IMR-90 (cell line): ENCODE measurements around the gene TMEM256. TPM values are rescaled to one million over a fixed set of nuclear protein-coding genes. Genes with fewer than 3 reads are reported as not detected.
A peak's percentile ranks its signal among the peaks of the same experiment; 100 is the strongest.

Experiments
- ATAC-seq: fragments of 200-7000 bp; cut with Tn5 transposase; 2 replicates; pipeline ENCODE4 v1.9.1; 2020; ENCODE audit warnings: low read depth, mild to moderate bottlenecking, moderate library complexity
- BruUV-seq: library from RNA; stranded (reverse); fragments of 400-500 nt; replicated peaks from 2 replicates; lab custom pipeline; 2021; lab: Mats Ljungman, UMichigan
- CTCF ChIA-PET: fragments of 300-600 bp; formaldehyde crosslinking; extraction: SDS; loops from one replicate; lab custom pipeline; 2021; ENCODE audit warnings: antibody characterized with exemption; lab: Yijun Ruan, JAX
- POLR2A ChIA-PET: fragments of 300-600 bp; sonication (Branson Sonifier 250); formaldehyde crosslinking; loops from one replicate; lab custom pipeline; 2022; ENCODE audit warnings: antibody characterized with exemption; ENCODE audit not compliant: unreplicated experiment; lab: Charles Lee
- DNase-seq: peaks from one replicate; pipeline ENCODE4 v3.0.0; 2013
- H2AFZ ChIP-seq: replicated peaks from 2 replicates; pipeline ENCODE3; 2013; ENCODE audit warnings: low read length, mild to moderate bottlenecking; ENCODE audit not compliant: poor library complexity
- H2AK5ac ChIP-seq: 2 replicates; pipeline ENCODE4 v1.6.1; 2013; ENCODE audit warnings: low read depth, low read length, inconsistent platforms
- H2AK9ac ChIP-seq: replicated peaks from 2 replicates; pipeline ENCODE3; 2013; ENCODE audit warnings: mild to moderate bottlenecking, low read depth, low read length, moderate library complexity; ENCODE audit not compliant: poor library complexity
- H2BK120ac ChIP-seq: 2 replicates; pipeline ENCODE4 v1.6.1; 2013; ENCODE audit warnings: low read depth, low read length, inconsistent platforms
- H2BK15ac ChIP-seq: 3 replicates; pipeline ENCODE4 v1.6.1; 2013; ENCODE audit warnings: low read depth, low read length, inconsistent platforms
- H2BK20ac ChIP-seq: 2 replicates; pipeline ENCODE4 v1.6.1; 2013; ENCODE audit warnings: low read depth, mild to moderate bottlenecking, inconsistent platforms, low read length, moderate library complexity
- H2BK5ac ChIP-seq: 2 replicates; pipeline ENCODE4 v1.6.1; 2013; ENCODE audit warnings: mild to moderate bottlenecking, low read depth, low read length, inconsistent platforms; ENCODE audit not compliant: poor library complexity, severe bottlenecking
- H3K14ac ChIP-seq: replicated peaks from 2 replicates; pipeline ENCODE4 v1.6.1; 2013; ENCODE audit warnings: low read depth, low read length, inconsistent platforms
- H3K18ac ChIP-seq: 2 replicates; pipeline ENCODE4 v1.6.1; 2013; ENCODE audit warnings: low read depth, low read length, control low read depth
- H3K23ac ChIP-seq: 2 replicates; pipeline ENCODE4 v1.6.1; 2013; ENCODE audit warnings: low read depth, low read length, inconsistent platforms
- H3K27ac ChIP-seq: 2 replicates; pipeline ENCODE4 v1.5.1; 2013; ENCODE audit warnings: mild to moderate bottlenecking, control low read depth, low read length; ENCODE audit not compliant: insufficient read depth
- H3K27me3 ChIP-seq: 2 replicates; pipeline ENCODE4 v1.6.1; 2013; ENCODE audit warnings: low read length; ENCODE audit not compliant: control insufficient read depth, insufficient read depth
- H3K36me3 ChIP-seq: 2 replicates; pipeline ENCODE4 v1.6.1; 2013; ENCODE audit warnings: low read length, mixed read lengths; ENCODE audit not compliant: control insufficient read depth, insufficient read depth
- H3K4ac ChIP-seq: 2 replicates; pipeline ENCODE4 v1.6.1; 2013; ENCODE audit warnings: low read depth, low read length, inconsistent platforms
- H3K4me1 ChIP-seq: 2 replicates; pipeline ENCODE4 v1.6.1; 2013; ENCODE audit warnings: low read length, mixed read lengths; ENCODE audit not compliant: control insufficient read depth, insufficient read depth
- H3K4me2 ChIP-seq: 2 replicates; pipeline ENCODE4 v1.6.1; 2013; ENCODE audit warnings: low read depth, mild to moderate bottlenecking, control low read depth, low read length, moderate library complexity
- H3K4me3 ChIP-seq: 2 replicates; pipeline ENCODE4 v1.5.1; 2013; ENCODE audit warnings: low read depth, mild to moderate bottlenecking, control low read depth, low read length, moderate library complexity; ENCODE audit not compliant: insufficient read depth
- H3K56ac ChIP-seq: 2 replicates; pipeline ENCODE4 v1.6.1; 2013; ENCODE audit warnings: low read length, inconsistent platforms; ENCODE audit not compliant: insufficient read depth; ENCODE audit errors: extremely low read depth
- H3K79me1 ChIP-seq, 2 experiments: 2 replicates each; pipeline ENCODE4 v1.6.1; 2013; ENCODE audit warnings: low read length in 2 of 2, inconsistent platforms in 1 of 2, low read depth in 1 of 2
- H3K9ac ChIP-seq: 2 replicates; pipeline ENCODE4 v1.6.1; 2013; ENCODE audit warnings: low read depth, low read length, control low read depth
- H3K9me1 ChIP-seq: 2 replicates; pipeline ENCODE4 v1.6.1; 2013; ENCODE audit warnings: low read length, inconsistent platforms; ENCODE audit not compliant: insufficient read depth
- H3K9me3 ChIP-seq: 2 replicates; pipeline ENCODE4 v1.6.1; 2013; ENCODE audit warnings: low read length; ENCODE audit not compliant: control insufficient read depth, insufficient read depth
- H4K20me1 ChIP-seq: 2 replicates; pipeline ENCODE4 v1.6.1; 2013; ENCODE audit warnings: low read length, inconsistent platforms; ENCODE audit not compliant: insufficient read depth
- H4K5ac ChIP-seq: 2 replicates; pipeline ENCODE4 v1.6.1; 2013; ENCODE audit warnings: mild to moderate bottlenecking, low read depth, low read length, control low read depth
- H4K8ac ChIP-seq, 2 experiments: 2 replicates each; pipeline ENCODE4 v1.6.1; 2013; ENCODE audit warnings: low read depth in 2 of 2, low read length in 2 of 2, control low read depth in 1 of 2, inconsistent platforms in 1 of 2
- H4K91ac ChIP-seq: 2 replicates; pipeline ENCODE4 v1.6.1; 2013; ENCODE audit warnings: low read depth, low read length, inconsistent platforms; ENCODE audit not compliant: insufficient read depth
- BHLHE40 ChIP-seq: fragments of 150-350 bp; IDR thresholded peaks from 2 replicates; pipeline ENCODE4 v1.6.1; 2016; ENCODE audit warnings: mild to moderate bottlenecking, low read depth, low read length
- CEBPB ChIP-seq: IDR thresholded peaks from 2 replicates; pipeline ENCODE4 v1.6.1; 2012; ENCODE audit warnings: low read depth, low read length, improper control_type of control experiment
- CHD1 ChIP-seq: IDR thresholded peaks from 2 replicates; pipeline ENCODE4 v1.6.1; 2012; ENCODE audit warnings: low read depth, low read length, improper control_type of control experiment
- CTCF ChIP-seq: conservative IDR thresholded peaks from 2 replicates; pipeline ENCODE4 v1.5.1; 2012; ENCODE audit warnings: mild to moderate bottlenecking, low read depth, low read length, improper control_type of control experiment
- FOS ChIP-seq: fragments of 150-350 bp; IDR thresholded peaks from 2 replicates; pipeline ENCODE4 v1.6.1; 2016; ENCODE audit warnings: low read depth, low read length
- MAZ ChIP-seq: IDR thresholded peaks from 2 replicates; pipeline ENCODE4 v1.6.1; 2012; ENCODE audit warnings: low read depth, mild to moderate bottlenecking, low read length, improper control_type of control experiment, moderate library complexity, borderline replicate concordance
- POLR2A ChIP-seq: IDR thresholded peaks from 2 replicates; pipeline ENCODE4 v1.6.1; 2012; ENCODE audit warnings: mild to moderate bottlenecking, low read depth, low read length
- RAD21 ChIP-seq: IDR thresholded peaks from 2 replicates; pipeline ENCODE4 v1.6.1; 2012; ENCODE audit warnings: low read length, improper control_type of control experiment
- RCOR1 ChIP-seq: IDR thresholded peaks from 2 replicates; pipeline ENCODE4 v1.6.1; 2012; ENCODE audit warnings: mild to moderate bottlenecking, low read length, improper control_type of control experiment; ENCODE audit not compliant: insufficient replicate concordance
- SMC3 ChIP-seq: fragments of 150-350 bp; IDR thresholded peaks from 2 replicates; pipeline ENCODE4 v1.6.1; 2016; ENCODE audit warnings: low read depth, mild to moderate bottlenecking, antibody characterized with exemption, low read length, moderate library complexity
- WGBS, 2 experiments: methylation state at CpG; one replicate each; pipeline versions ENCODE4 v1.1.5 to v1.1.7; 2013; ENCODE audit warnings: missing lambda C conversion rate in 2 of 2; ENCODE audit not compliant: insufficient read length in 1 of 2; ENCODE audit errors: extremely low coverage in 2 of 2; 5-methylcytosine and 5-hydroxymethylcytosine counted together
- dilution Hi-C: fragments of 300-500 bp; cut with HindIII; formaldehyde crosslinking; loops from one replicate; pipeline ENCODE4 v1.14.3; 2018; ENCODE audit warnings: low sequenced_read_pairs; ENCODE audit not compliant: unreplicated experiment
- in situ Hi-C: fragments of 300-500 bp; cut with MboI; formaldehyde crosslinking; loops from 3 replicates; pipeline ENCODE4 v1.14.3; 2019; ENCODE audit warnings: low sequenced_read_pairs, inconsistent platforms, mixed read lengths
- intact Hi-C: fragments of 100-400 bp; cut with micrococcal nuclease; formaldehyde crosslinking; loops from 2 replicates; pipeline ENCODE4 v1.10.0; 2022
- polyA plus RNA-seq, 3 experiments: library from polyadenylated mRNA; depleted of rRNA; stranded (reverse); fragments of >200 nt; gene quantifications; 2 replicates each; pipeline ENCODE4 v1.2.3, GENCODE V29; 2012; ENCODE audit warnings: low replicate concordance in 1 of 3
- total RNA-seq: library from RNA; depleted of rRNA; stranded (reverse); fragments of >200 nt; gene quantifications from 2 replicates; pipeline ENCODE4 v1.2.3, GENCODE V29; 2012

TMEM256 gene
- total and polyA plus RNA-seq, 2 of the 4 experiments (the other 2 are of a cell fraction) = 38.4 to 174 TPM

- TSS peak; percentile 80 for BruUV-seq
These were observed 13.7 kb downstream of the TMEM256 start for GRCh38 chr17:7389924-7390910.

More at GRCh38 chr17:7389924-7390910, 13.7 kb downstream of the TMEM256 start:
- H2AK5ac ChIP-seq = no peak overlapping the region
- peaks cover 3% of the 10 kb centered on the region; the same call in 1 of the 2 replicates for H3K9me1 ChIP-seq
- no peak overlapping the region for H3K4ac ChIP-seq
- no peak overlapping the region for H3K27ac ChIP-seq
- H3K79me1 ChIP-seq = peaks cover 14 to 27% of the 10 kb centered on the region in 2 experiments
- no peak overlapping the region for H2BK20ac ChIP-seq
- no peak overlapping the region for H3K18ac ChIP-seq
- no peak overlapping the region for H4K91ac ChIP-seq
- no peak for ATAC-seq
- H3K36me3 ChIP-seq = peaks cover 44% of the 10 kb centered on the region
- H4K20me1 ChIP-seq = no peaks in the 10 kb centered on the region
- 60% methylated on average over 1 of the region's 19 CpGs; no CpG with 5 or more reads in 1 of the 2 experiments for WGBS, 2 experiments
- H2AFZ ChIP-seq = no peak overlapping the region
- no peak overlapping the region for H3K4me2 ChIP-seq
- H3K9me3 ChIP-seq = no peaks in the 10 kb centered on the region
- H3K9ac ChIP-seq = no peak overlapping the region
- CTCF ChIA-PET = no interaction called here
- no peak overlapping the region for H2BK120ac ChIP-seq
- H2BK15ac ChIP-seq = no peak overlapping the region
- no peak overlapping the region for H4K5ac ChIP-seq
- H3K23ac ChIP-seq = no peak overlapping the region
- POLR2A ChIA-PET = no interaction called here
- peaks cover 8% of the 10 kb centered on the region for H3K4me1 ChIP-seq
- no peak overlapping the region for H2AK9ac ChIP-seq
- no peak overlapping the region for H3K56ac ChIP-seq
- dilution Hi-C loops = no loop called here
- in situ Hi-C loops = loop anchor here (5.0 kb wide), 1 partner anchor 33 kb away; the partner anchor contains the start of gene TMEM95
- TF ChIP-seq RAD21 (no peak), CHD1 (no peak), SMC3 (no peak), FOS (no peak), CEBPB (no peak), POLR2A (no peak), MAZ (no peak), RCOR1 (no peak), CTCF (no peak), BHLHE40 (no peak)
- H3K27me3 ChIP-seq = no peaks in the 10 kb centered on the region
- H3K4me3 ChIP-seq = no peak overlapping the region
- intact Hi-C loops = no loop called here
- no peak overlapping the region for H4K8ac ChIP-seq
- no peak overlapping the region for H2BK5ac ChIP-seq
- H3K14ac ChIP-seq = no peak overlapping the region
- DNase-seq = no peak
